ENCODE measurements around the gene SVIL.

- TF ChIP-seq CTCF (IDR thresholded peaks at IDR 0.05) (no peak), POLR2A (IDR thresholded peaks at IDR 0.05) (no peak)
Observed at GRCh38 chr10:29411666-29412315, 223.0 kb downstream of the SVIL start.

Measured in heart left ventricle (tissue), 13 donors.